Adrenal gland (tissue), 12 donors: ENCODE data around the gene THSD4. TPM values are rescaled to one million over a fixed set of nuclear protein-coding genes. Genes with fewer than 3 reads are reported as not detected.

Source experiments
- DNase-seq, 7 donors: peaks; one replicate each; pipeline ENCODE4 v3.0.0-alpha.2; 2019 to 2020
- H3K27ac ChIP-seq, 5 donors: fragments of 200-600 bp; sonication (generic) in 4 of 5; 1 replicate in 3 of 5; 2 replicates in 2 of 5; pipeline versions ENCODE4 v1.5.1 to v1.8.0; 2016 to 2020; ENCODE audit warnings: mild to moderate bottlenecking in 1 of 5
- H3K27me3 ChIP-seq: fragments of 200-600 bp; 2 replicates; pipeline ENCODE4 v1.8.0; 2021
- H3K36me3 ChIP-seq, 2 donors: fragments of 200-600 bp; replicated peaks in 1 of 2; 1 replicate in 1 of 2; 2 replicates in 1 of 2; pipeline versions ENCODE4 v1.5.1 to v1.8.0; 2018 to 2022
- H3K4me1 ChIP-seq, 2 donors: fragments of 200-600 bp; replicated peaks in 1 of 2; 1 replicate in 1 of 2; 2 replicates in 1 of 2; pipeline versions ENCODE4 v1.5.1 to v1.8.0; 2018 to 2021
- H3K4me3 ChIP-seq, 4 donors: fragments of 200-600 bp; sonication (generic) in 3 of 4; one replicate each; pipeline ENCODE4 v1.5.1; 2016 to 2018
- H3K9me3 ChIP-seq, 3 donors: fragments of 200-600 bp; sonication (generic) in 1 of 3; replicated peaks in 1 of 3; 1 replicate in 2 of 3; 2 replicates in 1 of 3; pipeline versions ENCODE4 v1.5.1 to v1.8.0; 2016 to 2021
- POLR2A ChIP-seq, 2 donors: fragments of 450-650 bp; IDR thresholded peaks; one replicate each; pipeline ENCODE4 v1.6.1; 2017; ENCODE audit warnings: antibody characterized with exemption in 2 of 2, mild to moderate bottlenecking in 2 of 2, moderate library complexity in 1 of 2
- whole genome bisulfite sequencing, 4 donors: extraction: QIAGEN DNeasy Blood & Tissue Kit in 2 of 4; methylation state at CpG; one replicate each; pipeline versions ENCODE4 v1.1.5 to v1.1.7; 2013 to 2017; 5-methylcytosine and 5-hydroxymethylcytosine counted together
- intact Hi-C, 2 donors: fragments of 100-400 bp; cut with DNase I; formaldehyde crosslinking; loops; one replicate each; pipeline versions ENCODE4 v1.14.1 to v1.15.0; 2022 to 2023
- polyA plus RNA-seq, 3 donors: library from polyadenylated mRNA; stranded (reverse); fragments of 200-250 nt in 2 of 3; fragments of 350-450 nt in 1 of 3; fragmentation: Illumina TruSeq in 1 of 3; extraction: RNeasy Lipid Tissue Mini Kit (QIAGEN cat#74804) in 1 of 3; gene quantifications; one replicate each; pipeline ENCODE4 v1.2.3, GENCODE V29; 2013 to 2014
- total RNA-seq, 9 donors: library from RNA; depleted of rRNA in 4 of 9; stranded (reverse); fragments of >200 nt in 4 of 9; fragments of 120-200 nt in 1 of 9; fragmentation: NEBNext Ultra II Directional in 1 of 9; extraction: Animal tissue kit (Norgen Biotek cat#: 25700) in 1 of 9; gene quantifications; one replicate each; pipeline versions ENCODE4 v1.1.0 to v1.2.4, GENCODE V29; 2013 to 2023
- TF ChIP-seq, protein P1 (sequence below), 6 experiments: fragments of 450-650 bp in 4 of 6; fragments of 200-600 bp in 2 of 6; sonication (generic) in 1 of 6; IDR thresholded peaks; 1 replicate in 5 of 6; 2 replicates in 1 of 6; pipeline versions ENCODE4 v1.5.1 to v1.8.0; 2016 to 2021; ENCODE audit warnings: antibody characterized with exemption in 6 of 6, mild to moderate bottlenecking in 2 of 6, moderate library complexity in 1 of 6
- donor health status: healthy with polysubstance abuse.
- donor health status: Bipolar disorder and iron deficiency.
- donor health status: DM: yes; HTN: yes; CAD: no.
- donor health status: DM: no; HTN: no; CAD: no.
- donor health status: DM: no; HTN: no; CAD: no.
- donor health status: DM: yes; HTN: yes; CAD: no.

Gene THSD4
- total and polyA plus RNA-seq, 12 donors: 5.3 to 53.2 (median 23.2) TPM

- H3K9me3 ChIP-seq: no peaks in the 10 kb centered on the region
- intact Hi-C loops: no loop called here
- 79 to 91% (median 86%) methylated on average over 8 to 11 of the region's 11 CpGs for WGBS, 4 donors
- no peak overlapping the region for H3K27ac ChIP-seq
- no peaks in the 10 kb centered on the region for H3K27me3 ChIP-seq
- H3K4me3 ChIP-seq: no peak overlapping the region
- H3K36me3 ChIP-seq: no peaks in the 10 kb centered on the region
- no peak for DNase-seq
- TF ChIP-seq, protein P1, sequence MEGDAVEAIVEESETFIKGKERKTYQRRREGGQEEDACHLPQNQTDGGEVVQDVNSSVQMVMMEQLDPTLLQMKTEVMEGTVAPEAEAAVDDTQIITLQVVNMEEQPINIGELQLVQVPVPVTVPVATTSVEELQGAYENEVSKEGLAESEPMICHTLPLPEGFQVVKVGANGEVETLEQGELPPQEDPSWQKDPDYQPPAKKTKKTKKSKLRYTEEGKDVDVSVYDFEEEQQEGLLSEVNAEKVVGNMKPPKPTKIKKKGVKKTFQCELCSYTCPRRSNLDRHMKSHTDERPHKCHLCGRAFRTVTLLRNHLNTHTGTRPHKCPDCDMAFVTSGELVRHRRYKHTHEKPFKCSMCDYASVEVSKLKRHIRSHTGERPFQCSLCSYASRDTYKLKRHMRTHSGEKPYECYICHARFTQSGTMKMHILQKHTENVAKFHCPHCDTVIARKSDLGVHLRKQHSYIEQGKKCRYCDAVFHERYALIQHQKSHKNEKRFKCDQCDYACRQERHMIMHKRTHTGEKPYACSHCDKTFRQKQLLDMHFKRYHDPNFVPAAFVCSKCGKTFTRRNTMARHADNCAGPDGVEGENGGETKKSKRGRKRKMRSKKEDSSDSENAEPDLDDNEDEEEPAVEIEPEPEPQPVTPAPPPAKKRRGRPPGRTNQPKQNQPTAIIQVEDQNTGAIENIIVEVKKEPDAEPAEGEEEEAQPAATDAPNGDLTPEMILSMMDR (IDR thresholded peaks at IDR 0.05): no peak
- TF ChIP-seq POLR2A (IDR thresholded peaks at IDR 0.05): no peak
- peaks cover 12 to 15% of the 10 kb centered on the region in 2 donors for H3K4me1 ChIP-seq
These were observed 21.7 kb downstream of the THSD4 start for GRCh38 chr15:71136793-71137518.

- intact Hi-C loops: no loop called here
- TF ChIP-seq POLR2A (IDR thresholded peaks at IDR 0.05): no peak
- TF ChIP-seq, protein P1 (IDR thresholded peaks at IDR 0.05): no peak
- Histone ChIP-seq H3K4me3 (no peak overlapping the region), H3K27me3 (no peaks in the 10 kb centered on the region), H3K27ac (no peak overlapping the region), H3K36me3 (no peaks in the 10 kb centered on the region), H3K4me1 (peaks cover 12 to 16% of the 10 kb centered on the region in 2 donors), H3K9me3 (no peaks in the 10 kb centered on the region)
- DNase-seq: no peak
- WGBS, 4 donors: 80 to 84% (median 81%) methylated on average over 2 of the region's 2 CpGs
These were observed 23.2 kb downstream of the THSD4 start for GRCh38 chr15:71138473-71138872.

DNA sequence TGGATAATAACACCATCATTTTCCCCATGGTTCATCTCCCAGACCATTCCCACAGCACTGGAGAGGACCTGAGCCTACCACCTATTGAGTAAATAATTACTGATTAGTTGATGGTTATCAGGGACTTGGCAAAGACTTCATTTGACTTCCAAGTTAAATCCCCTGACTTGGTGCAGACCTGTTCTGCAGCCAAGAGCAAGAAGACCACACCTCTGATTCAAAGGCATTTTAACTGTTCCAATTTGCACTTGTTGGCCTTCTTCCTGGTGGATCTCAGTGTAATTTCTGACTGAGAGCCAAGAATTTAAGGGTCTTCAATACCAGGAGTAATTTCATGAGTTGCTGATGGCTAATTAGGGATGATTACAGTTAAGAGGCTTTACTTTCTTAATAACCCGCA is 24.0 kb downstream of the THSD4 start:
- TF ChIP-seq, protein P1 (IDR thresholded peaks at IDR 0.05): no peak
- no peak for TF ChIP-seq POLR2A (IDR thresholded peaks at IDR 0.05)
- Histone ChIP-seq H3K36me3 (no peaks in the 10 kb centered on the region), H3K27ac (no peak overlapping the region), H3K27me3 (no peaks in the 10 kb centered on the region), H3K4me1 (peaks cover 9 to 14% of the 10 kb centered on the region in 2 donors), H3K4me3 (no peak overlapping the region), H3K9me3 (no peaks in the 10 kb centered on the region)
- intact Hi-C loops: no loop called here
- WGBS, 4 donors: 81 to 93% (median 88%) methylated on average over 1 of the region's 1 CpG
- no peak for DNase-seq

GRCh38 chr15:71141572-71141971 is 26.3 kb downstream of the THSD4 start:
- no peak overlapping the region for H3K4me3 ChIP-seq
- peaks cover 12 to 18% of the 10 kb centered on the region in 2 donors for H3K4me1 ChIP-seq
- no peaks in the 10 kb centered on the region for H3K36me3 ChIP-seq
- intact Hi-C loops: no loop called here
- H3K27ac ChIP-seq: no peak overlapping the region
- WGBS, 4 donors: 82 to 91% (median 88%) methylated on average over 5 of the region's 5 CpGs
- no peaks in the 10 kb centered on the region for H3K27me3 ChIP-seq
- TF ChIP-seq, protein P1 (IDR thresholded peaks at IDR 0.05): no peak
- no peak for TF ChIP-seq POLR2A (IDR thresholded peaks at IDR 0.05)
- no peaks in the 10 kb centered on the region for H3K9me3 ChIP-seq
- no peak for DNase-seq
